Mesenteric fat pad (tissue), 1 donor: ENCODE data around the gene RXRB. TPM values are rescaled to one million over a fixed set of nuclear protein-coding genes. Genes with fewer than 3 reads are reported as not detected.
A peak's percentile ranks its signal among the peaks of the same experiment; 100 is the strongest.
"Not testable (repeated sequence)": the region's sequence is repeated elsewhere in the genome, so short reads cannot be mapped to it uniquely, and the experiment has no call there.

Source experiments
- DNase-seq: peaks from one replicate; pipeline ENCODE4 v3.0.0-alpha.2; 2020; ENCODE audit warnings: low spot score
- microRNA-seq: library from miRNA; unstranded; fragments of <30 nt; microRNA quantifications from one replicate; pipeline ENCODE4 v1.2.0, GENCODE V29; 2020; ENCODE audit warnings: borderline number of aligned reads
- total RNA-seq: library from RNA; stranded (reverse); fragmentation: NEBNext Ultra II Directional; extraction: Animal tissue kit (Norgen Biotek cat#: 25700); gene quantifications from one replicate; pipeline ENCODE4 v1.2.1, GENCODE V29; 2021
- donor health status: DM: yes; HTN: yes; CAD: no.

RXRB gene
- total RNA-seq, 1 donor from 2014 or later, result 35.8 TPM

DNA sequence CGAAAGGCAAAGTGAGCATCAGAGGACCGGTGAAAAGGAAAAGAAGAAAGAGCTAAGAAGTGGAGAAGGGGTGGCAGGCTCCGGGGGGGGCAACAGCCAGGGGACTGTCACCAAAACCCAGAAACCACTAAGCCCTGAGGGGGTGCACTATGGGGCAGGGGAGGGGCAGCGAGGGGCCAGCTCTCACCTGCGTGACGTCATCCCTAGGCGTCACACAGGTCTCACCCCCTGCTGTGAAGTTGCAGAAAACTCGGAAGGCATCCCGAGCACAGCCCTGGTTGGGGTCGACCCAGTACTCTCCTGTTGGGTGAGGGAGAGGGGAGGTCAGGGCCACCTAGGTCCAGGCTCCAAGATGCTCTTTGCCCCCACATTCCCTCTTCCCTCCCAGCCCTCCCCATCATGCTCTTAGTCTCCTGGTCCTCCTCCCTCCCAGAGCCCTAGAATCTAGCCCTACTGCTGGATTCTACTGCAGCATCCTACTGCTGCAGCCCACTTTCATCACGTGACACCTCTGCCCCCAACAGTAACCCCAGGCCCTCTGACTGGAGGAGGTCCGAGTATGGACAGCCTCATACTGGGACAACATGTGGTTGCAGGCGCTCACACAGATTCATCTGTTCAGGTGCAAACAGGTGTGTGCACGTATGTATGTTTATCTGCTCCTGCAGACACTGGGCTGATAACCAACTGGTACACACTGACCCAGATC is 35.6 kb downstream of the RXRB start:
- DNase-seq, result peak; percentile 57

DNA sequence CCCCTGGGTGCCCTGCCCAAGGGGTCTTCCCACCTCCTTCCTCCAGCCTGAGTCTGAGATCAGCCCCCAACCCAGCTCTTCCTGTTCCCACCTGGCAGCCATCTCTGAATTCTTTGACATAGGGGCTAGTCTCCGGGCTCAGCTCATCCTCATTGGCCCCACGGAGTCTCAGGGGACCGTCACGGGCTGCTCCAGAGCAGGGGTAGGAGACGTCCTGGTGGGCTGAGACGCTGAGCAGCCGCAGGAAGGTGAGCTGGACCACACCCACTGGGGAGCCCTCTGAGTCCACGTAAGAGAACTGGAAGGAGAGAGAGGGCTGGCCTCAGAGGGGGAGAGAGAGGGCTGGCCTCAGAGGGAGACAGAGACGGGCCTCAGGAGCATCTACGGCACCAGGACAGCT is 36.3 kb downstream of the RXRB start:
- peak; percentile 57 for DNase-seq

DNA sequence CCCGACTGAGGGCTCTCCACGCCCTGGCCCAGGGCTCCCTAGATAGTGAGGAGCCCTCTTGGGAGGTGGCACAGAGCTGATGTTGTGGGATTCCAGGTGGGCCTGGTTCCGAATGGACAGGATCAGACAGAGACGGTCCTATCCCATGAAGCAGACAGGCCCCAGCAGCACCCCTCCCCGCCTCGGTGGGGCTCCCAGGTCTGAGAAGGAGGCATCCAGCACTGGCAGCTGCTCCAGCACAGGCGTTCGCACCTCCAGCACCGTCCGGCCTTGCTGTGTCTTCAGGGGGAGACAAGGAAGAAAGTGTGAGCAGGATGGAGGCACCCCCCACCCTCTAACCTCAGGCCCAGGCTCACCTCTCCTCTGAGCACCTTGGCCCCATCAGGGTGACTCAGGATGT is 36.9 kb downstream of the RXRB start:
- DNase-seq, result peak; percentile 79

DNA sequence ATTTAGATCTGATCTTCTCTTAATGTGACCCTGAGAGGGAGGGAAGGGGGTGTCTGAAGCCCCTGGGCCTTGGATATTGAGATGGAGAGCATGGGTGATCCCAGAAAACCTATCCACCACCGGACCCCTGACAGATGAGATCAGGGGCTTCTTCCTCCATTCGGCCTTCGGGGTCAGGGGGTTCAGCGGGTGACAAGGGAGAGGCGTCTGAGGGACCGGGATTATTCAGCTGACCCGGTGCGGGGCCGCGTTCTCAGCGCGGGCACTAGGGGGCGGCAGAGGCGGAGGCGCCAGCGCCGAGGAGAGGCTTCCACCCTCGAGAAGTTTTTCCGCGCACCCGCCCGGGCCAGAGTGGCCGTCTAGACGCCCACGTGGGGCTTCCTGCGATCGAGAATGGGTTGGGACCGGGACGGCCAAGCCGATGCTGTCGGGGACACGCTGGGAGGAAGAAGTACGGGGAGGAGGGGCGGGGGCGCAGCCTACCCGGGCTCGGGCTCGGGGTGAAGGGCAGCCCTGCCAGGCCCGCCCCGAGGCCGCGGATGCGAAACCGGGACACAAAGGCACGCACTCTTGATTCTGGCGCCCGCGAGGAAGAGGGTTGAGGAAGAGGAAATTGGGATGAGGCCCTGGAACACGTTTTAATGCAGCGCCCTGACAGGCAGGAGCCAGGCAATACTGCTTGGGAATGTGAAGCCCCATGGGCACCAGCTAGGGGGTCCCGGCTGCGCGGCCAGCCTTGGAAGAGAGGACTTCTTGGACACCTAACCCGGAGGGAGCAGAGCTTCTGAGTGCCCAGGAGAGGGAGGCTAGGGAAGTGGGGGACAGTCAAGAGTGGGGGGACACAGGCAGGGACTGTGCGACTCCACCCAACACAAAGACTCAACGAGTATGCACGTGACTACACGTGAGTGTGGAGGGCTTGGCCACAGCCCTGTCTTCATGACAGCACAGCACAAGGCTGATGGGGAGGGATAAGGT is 38.8 kb downstream of the RXRB start:
- peak; percentile 96 for DNase-seq

DNA sequence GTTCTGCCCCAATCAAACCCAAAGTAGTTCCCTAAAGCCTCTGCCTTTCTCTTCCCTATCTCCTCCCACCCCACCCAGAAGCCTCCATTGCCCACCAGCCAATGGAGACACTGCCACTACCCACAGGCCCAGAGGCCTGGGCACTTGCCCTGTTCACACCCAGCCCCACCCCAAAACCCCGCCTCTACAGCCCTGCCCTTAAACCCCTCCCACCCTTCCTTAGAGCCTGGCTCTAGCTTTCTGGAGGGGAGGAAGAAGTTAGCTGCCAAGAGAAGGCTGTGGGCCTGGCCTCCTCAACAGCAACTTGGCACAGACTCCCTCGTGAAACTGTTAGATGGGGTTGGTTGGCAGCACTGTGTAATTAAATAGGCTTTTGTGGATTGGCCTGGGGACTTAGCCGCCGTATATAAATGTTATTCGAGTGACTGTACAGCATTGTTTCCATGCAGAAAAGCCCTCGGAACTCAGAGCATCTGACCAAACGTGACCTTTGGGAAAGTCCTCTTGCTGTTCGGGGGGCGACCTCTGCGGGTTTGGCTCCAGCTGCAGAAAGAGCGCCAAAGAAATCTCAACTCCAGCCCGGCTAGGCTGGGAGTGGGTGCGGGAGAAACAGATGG is 39.6 kb downstream of the RXRB start:
- no peak for DNase-seq

DNA sequence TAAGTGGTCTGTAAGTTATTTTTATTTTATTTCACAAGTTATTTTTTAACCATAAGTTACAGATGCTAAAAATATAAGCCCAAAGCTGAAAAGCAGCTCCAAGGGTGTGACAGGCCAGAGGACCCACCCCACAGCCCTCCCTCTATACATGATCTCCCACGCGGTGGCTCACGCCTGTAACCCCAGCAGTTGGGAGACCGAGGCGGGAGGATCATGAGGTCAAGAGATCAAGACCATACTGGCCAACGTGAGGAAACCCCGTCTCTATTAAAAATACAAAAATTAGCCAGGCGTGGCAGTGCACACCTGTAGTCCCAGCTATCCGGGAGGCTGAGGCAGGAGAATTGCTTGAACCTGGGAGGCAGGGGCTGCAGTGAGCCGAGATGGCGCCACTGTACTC is 40.4 kb downstream of the RXRB start:
- no peak for DNase-seq

DNA sequence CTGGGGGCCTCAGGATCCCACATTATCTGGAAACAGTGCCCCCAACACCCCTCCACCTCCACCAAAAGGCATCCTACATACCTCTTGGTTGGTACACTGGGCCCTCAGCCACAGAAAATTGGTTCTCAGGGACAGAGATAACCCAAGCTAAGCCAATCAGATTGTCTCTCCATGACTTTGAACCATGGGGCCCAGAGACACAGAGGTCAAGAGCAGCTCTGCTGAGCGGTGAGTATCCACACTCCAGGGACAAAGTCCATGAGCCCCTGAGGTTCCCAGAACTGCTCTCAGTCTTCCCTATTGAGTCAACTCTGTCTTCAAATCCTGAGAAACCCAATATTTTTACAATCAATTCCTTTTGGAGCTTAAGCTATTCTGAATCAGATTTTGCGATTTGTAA is 43.5 kb downstream of the RXRB start:
- DNase-seq, result no peak

DNA sequence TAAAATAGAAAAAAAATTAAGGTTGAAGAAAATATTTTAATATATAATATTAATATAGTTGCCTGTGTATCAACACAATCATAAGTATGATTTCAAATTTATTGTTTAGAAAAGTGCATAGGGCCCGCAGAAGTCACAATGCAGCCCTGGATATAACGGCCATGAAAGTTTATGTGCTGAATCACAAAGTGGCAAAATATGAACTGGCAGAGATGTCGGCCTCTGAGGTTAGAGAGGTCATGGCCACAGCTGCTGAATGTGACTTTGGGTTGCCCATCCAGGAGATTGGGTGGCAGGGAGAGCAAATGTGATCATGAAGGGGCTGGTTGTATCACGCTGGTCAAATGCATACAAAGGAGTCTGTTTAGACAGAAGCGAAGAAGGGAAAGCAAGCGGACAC is 43.9 kb downstream of the RXRB start:
- DNase-seq, result no peak

DNA sequence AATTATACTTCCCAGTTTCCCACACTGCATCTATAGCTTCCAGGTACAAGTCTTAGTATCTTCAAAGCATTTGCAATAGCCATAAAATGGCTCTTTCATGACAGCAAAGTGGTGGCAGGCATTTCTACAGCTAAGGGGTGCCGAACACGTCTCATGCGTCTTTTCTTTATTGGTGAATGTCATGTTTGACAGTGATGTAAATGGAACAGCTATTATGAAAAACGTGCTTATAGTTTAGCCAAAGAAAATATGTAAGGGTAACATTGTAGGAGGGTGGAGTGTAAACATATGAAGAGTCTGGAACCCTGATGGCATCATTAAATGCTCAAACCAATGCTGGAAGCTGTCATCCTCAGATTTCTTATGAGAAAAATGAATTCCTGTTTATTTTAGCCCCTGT is 46.1 kb downstream of the RXRB start:
- DNase-seq, result no peak

DNA sequence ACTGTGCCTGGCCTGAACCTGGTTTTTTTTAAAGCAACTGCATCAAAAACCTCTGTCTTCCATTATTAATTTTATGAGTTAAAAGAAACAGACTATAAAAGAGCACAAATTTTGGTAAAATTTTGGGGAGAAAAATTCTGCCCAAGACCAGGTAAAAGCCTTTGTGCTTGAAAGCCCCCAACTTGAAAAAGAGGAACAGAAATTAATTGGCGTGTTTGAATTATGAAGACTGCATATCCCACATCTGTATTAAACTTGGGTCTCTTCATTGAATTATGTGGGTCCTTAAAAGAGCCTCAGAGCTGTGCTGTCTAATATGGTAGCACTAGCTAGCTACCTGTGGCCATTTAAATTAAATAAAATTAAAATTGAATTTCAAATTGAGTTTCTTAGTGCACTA is 49.4 kb downstream of the RXRB start:
- DNase-seq, result no peak

DNA sequence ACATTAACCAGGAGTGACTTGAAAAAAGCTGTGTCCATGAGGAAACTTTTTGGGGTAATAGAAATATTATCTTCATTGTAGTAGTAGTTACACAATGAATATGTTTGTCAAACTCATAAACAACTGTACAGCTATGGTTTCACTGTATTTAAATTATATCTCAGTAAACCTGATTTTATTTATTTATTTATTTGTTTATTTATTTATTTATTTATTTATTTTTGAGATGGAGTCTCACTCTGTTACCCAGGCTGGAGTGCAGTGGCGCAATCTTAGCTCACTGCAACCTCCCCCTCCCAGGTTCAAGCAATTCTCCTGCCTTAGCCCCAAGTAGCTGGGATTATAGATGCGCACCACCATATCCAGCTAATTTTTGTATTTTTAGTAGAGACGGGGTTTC is 49.9 kb downstream of the RXRB start:
- DNase-seq, result not testable (repeated sequence)

DNA sequence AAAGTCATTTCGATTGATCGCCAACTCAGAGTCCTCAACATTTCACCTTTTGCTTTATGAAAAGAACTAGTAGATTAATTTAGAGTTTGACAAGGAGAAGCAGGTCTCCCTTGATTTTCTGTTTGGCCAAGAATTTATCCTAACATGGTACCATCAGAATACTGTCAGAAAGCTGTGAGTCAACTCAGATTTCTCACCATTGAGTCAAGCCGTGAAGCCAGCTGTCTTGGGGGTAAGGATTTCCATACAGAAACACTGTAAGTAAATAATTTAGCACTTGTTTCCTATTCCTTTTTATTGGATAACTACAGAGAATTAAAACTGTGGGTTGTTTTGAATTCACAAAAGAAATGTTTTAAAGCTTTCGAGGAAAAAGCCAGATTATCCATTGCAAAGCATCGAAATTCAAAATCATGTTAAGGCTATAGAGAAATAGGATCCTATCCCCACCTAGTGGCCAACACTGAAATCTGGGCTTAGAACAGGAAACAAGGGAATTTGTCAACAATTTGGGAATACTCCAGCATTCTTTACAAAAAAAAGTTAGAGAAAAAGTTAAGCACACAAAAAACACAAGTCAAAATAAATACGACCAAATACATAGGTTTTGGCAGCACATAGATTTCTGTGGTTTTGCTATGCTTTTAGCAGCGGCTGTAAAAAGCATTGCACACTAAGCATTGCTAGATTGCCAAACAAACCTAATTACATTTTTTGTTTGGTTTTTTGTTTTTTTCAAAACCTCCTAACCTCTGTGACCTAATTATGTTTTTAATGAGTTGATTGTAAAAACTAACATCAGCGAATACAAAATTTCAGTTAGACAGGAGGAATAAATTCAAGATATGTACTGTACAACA is 52.4 kb downstream of the RXRB start:
- no peak for DNase-seq

DNA sequence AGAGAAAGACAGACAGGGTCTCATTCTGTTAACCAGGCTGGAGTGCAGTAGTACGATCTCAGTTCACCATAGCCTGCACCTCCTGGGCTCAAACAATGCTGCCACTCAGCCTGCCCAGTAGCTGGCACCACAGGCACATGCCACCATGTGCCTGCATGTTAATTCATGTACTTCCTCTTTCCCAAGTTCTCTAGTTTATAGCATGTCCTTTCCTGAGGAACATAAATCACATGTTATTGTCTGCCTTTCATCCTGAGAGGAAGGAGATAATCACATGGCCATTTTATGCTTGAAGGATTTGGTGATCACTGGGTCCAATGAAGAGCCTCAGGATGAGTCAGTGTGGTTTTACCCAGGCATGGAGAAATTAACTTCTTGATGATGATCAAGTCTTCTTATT is 56.1 kb downstream of the RXRB start:
- DNase-seq, result no peak

Small RNA genes lying within 50 kb of the gene (microRNA-seq; reads per million reads assigned to microRNA genes)
- not detected for gene MIR219A1

Other genes starting within 250 kb of the RXRB start
- 42.9 TPM for gene HLA-DMA, start 247.6 kb downstream of the RXRB start, total RNA-seq
- 132 TPM for gene BRD2, start 232.1 kb downstream of the RXRB start, total RNA-seq
- gene HLA-DOA, start 191.1 kb downstream of the RXRB start, total RNA-seq, result 5.0 TPM
- gene HLA-DPA1, start 127.0 kb downstream of the RXRB start, total RNA-seq, result 82.5 TPM
- gene HLA-DPB1, start 124.7 kb downstream of the RXRB start, total RNA-seq, result 52.5 TPM
- gene COL11A2, start 8.2 kb downstream of the RXRB start, total RNA-seq, result 0.67 TPM
- 109 TPM for gene SLC39A7, start 202 bp upstream of the RXRB start, total RNA-seq
- gene HSD17B8, start 4.0 kb upstream of the RXRB start, total RNA-seq, result 5.3 TPM
- 32.6 TPM for gene RING1, start 7.8 kb upstream of the RXRB start, total RNA-seq
- 39.8 TPM for gene VPS52, start 71.2 kb upstream of the RXRB start, total RNA-seq
- 1,776 TPM for gene RPS18, start 71.4 kb upstream of the RXRB start, total RNA-seq
- gene B3GALT4, start 76.5 kb upstream of the RXRB start, total RNA-seq, result 10.7 TPM
- gene WDR46, start 88.6 kb upstream of the RXRB start, total RNA-seq, result 48.9 TPM
- 34.8 TPM for gene PFDN6, start 88.9 kb upstream of the RXRB start, total RNA-seq
- gene RGL2, start 98.3 kb upstream of the RXRB start, total RNA-seq, result 56.2 TPM
- 77.9 TPM for gene TAPBP, start 113.4 kb upstream of the RXRB start, total RNA-seq
- 12.1 TPM for gene ZBTB22, start 117.1 kb upstream of the RXRB start, total RNA-seq
- gene DAXX, start 122.3 kb upstream of the RXRB start, total RNA-seq, result 41.7 TPM
- gene KIFC1, start 191.2 kb upstream of the RXRB start, total RNA-seq, result 0.19 TPM
- 42.5 TPM for gene PHF1, start 210.3 kb upstream of the RXRB start, total RNA-seq
- gene CUTA, start 217.4 kb upstream of the RXRB start, total RNA-seq, result 103 TPM
- gene SYNGAP1, start 219.4 kb upstream of the RXRB start, total RNA-seq, result 14.1 TPM